ENCODE data around the gene CORO7. TPM values are rescaled to one million over a fixed set of nuclear protein-coding genes. Genes with fewer than 3 reads are reported as not detected.
"Not testable (repeated sequence)": the region's sequence is repeated elsewhere in the genome, so short reads cannot be mapped to it uniquely, and the experiment has no call there.

CORO7 gene
- total and polyA plus RNA-seq, 7 donors: 10.0 to 43.4 (median 17.1) TPM

GRCh38 chr16:4334724-4335495, 81.5 kb downstream of the CORO7 start:
- DNase-seq: peak; percentile 64
- H3K4me1 ChIP-seq: peaks cover 0 to 17% (median 12%) of the 10 kb centered on the region in 4 donors
- intact Hi-C loops (cut with DNase I): loop anchor here (5.0 kb wide), 1 partner anchor 133 kb away; no protein-coding TSS in a partner anchor
- TF ChIP-seq CTCF (IDR thresholded peaks at IDR 0.05) (no peak), EP300 (IDR thresholded peaks at IDR 0.05) (no peak)
- H3K9me3 ChIP-seq: no peaks in the 10 kb centered on the region
- peaks cover 0 to 68% (median 24%) of the 10 kb centered on the region in 4 donors for H3K36me3 ChIP-seq
- no peak overlapping the region for H3K27ac ChIP-seq
- H3K4me3 ChIP-seq: no peak overlapping the region
- WGBS, 2 donors: 74 to 86% methylated on average over 32 of the region's 32 CpGs
- H3K27me3 ChIP-seq: no peaks in the 10 kb centered on the region

- H3K4me3 ChIP-seq, H3K27ac ChIP-seq, H3K9me3 ChIP-seq, H3K27me3 ChIP-seq: not testable (repeated sequence)
- intact Hi-C loops (cut with DNase I): loop anchor here (5.0 kb wide), 1 partner anchor 131 kb away; no protein-coding TSS in a partner anchor
- peak; percentile 45 for DNase-seq
- WGBS, 2 donors: 77 to 91% methylated on average over 9 of the region's 9 CpGs
- Histone ChIP-seq H3K4me1 (peaks cover 0 to 25% (median 20%) of the 10 kb centered on the region in 4 donors), H3K36me3 (peaks cover 0 to 60% (median 24%) of the 10 kb centered on the region in 4 donors)
These were observed 82.7 kb downstream of the CORO7 start for GRCh38 chr16:4333714-4334113.

GRCh38 chr16:4333308-4333638, 83.1 kb downstream of the CORO7 start:
- no peaks in the 10 kb centered on the region for H3K27me3 ChIP-seq
- no peak overlapping the region for H3K27ac ChIP-seq
- no peak for TF ChIP-seq CTCF (IDR thresholded peaks at IDR 0.05)
- TF ChIP-seq EP300 (IDR thresholded peaks at IDR 0.05): no peak
- no peak for TF ChIP-seq POLR2A (IDR thresholded peaks at IDR 0.05)
- TF ChIP-seq POLR2AphosphoS5 (IDR thresholded peaks at IDR 0.05): no peak
- H3K4me1 ChIP-seq: peaks cover 0 to 26% (median 24%) of the 10 kb centered on the region in 4 donors
- WGBS, 2 donors: 60 to 68% methylated on average over 9 of the region's 9 CpGs
- H3K4me3 ChIP-seq: no peak overlapping the region
- peak; percentile 61 for DNase-seq
- peaks cover 0 to 55% (median 24%) of the 10 kb centered on the region in 4 donors for H3K36me3 ChIP-seq
- intact Hi-C loops (cut with DNase I): loop anchor here (5.0 kb wide), 1 partner anchor 131 kb away; no protein-coding TSS in a partner anchor
- H3K9me3 ChIP-seq: no peaks in the 10 kb centered on the region

GRCh38 chr16:4332623-4333307, 83.6 kb downstream of the CORO7 start:
- intact Hi-C loops (cut with DNase I): loop anchor here (5.0 kb wide), 1 partner anchor 130 kb away; no protein-coding TSS in a partner anchor
- peaks cover 0 to 52% (median 24%) of the 10 kb centered on the region in 4 donors for H3K36me3 ChIP-seq
- DNase-seq: peak; percentile 61
- no peaks in the 10 kb centered on the region for H3K9me3 ChIP-seq
- H3K4me1 ChIP-seq: peaks cover 0 to 30% (median 29%) of the 10 kb centered on the region in 4 donors
- WGBS, 2 donors: 59 to 84% methylated on average over 19 of the region's 19 CpGs
- no peaks in the 10 kb centered on the region for H3K27me3 ChIP-seq
- H3K4me3 ChIP-seq: no peak overlapping the region
- TF ChIP-seq EP300 (IDR thresholded peaks at IDR 0.05): no peak
- TF ChIP-seq POLR2AphosphoS5 (IDR thresholded peaks at IDR 0.05): no peak
- TF ChIP-seq CTCF (IDR thresholded peaks at IDR 0.05): no peak
- TF ChIP-seq POLR2A (IDR thresholded peaks at IDR 0.05): no peak
- no peak overlapping the region for H3K27ac ChIP-seq

- H3K4me3 ChIP-seq: no peak overlapping the region
- intact Hi-C loops (cut with DNase I): loop anchor here (5.0 kb wide), 1 partner anchor 130 kb away; no protein-coding TSS in a partner anchor
- H3K27ac ChIP-seq: no peak overlapping the region
- H3K4me1 ChIP-seq: peaks cover 0 to 37% (median 36%) of the 10 kb centered on the region in 4 donors
- DNase-seq: peak; percentile 63
- peaks cover 0 to 47% (median 22%) of the 10 kb centered on the region in 4 donors for H3K36me3 ChIP-seq
- no peaks in the 10 kb centered on the region for H3K9me3 ChIP-seq
- WGBS, 2 donors: 44 to 81% methylated on average over 14 of the region's 14 CpGs
- H3K27me3 ChIP-seq: no peaks in the 10 kb centered on the region
- TF ChIP-seq CTCF (IDR thresholded peaks at IDR 0.05) (no peak), POLR2AphosphoS5 (IDR thresholded peaks at IDR 0.05) (no peak), POLR2A (IDR thresholded peaks at IDR 0.05) (no peak), EP300 (IDR thresholded peaks at IDR 0.05) (no peak)
These were observed 84.3 kb downstream of the CORO7 start for GRCh38 chr16:4332083-4332482.
